ENCODE results near the gene THSD4. TPM values are rescaled to one million over a fixed set of nuclear protein-coding genes. Genes with fewer than 3 reads are reported as not detected.

The THSD4 gene
- total RNA-seq, 2 donors from 2014 or later, result 71.2 to 150 TPM

GRCh38 chr15:71332431-71333004 is 217.2 kb downstream of the THSD4 start:
- Histone ChIP-seq H3K27ac (peak overlapping the region; percentile 91 to 95), H3K36me3 (no peaks in the 10 kb centered on the region), H3K4me1 (ENCODE audit: control insufficient read depth in 1 of 2, low read depth in 2 of 2) (peaks cover 27 to 88% of the 10 kb centered on the region in 2 donors), H3K27me3 (replicated peaks; ENCODE audit: insufficient read depth) (no peaks in the 10 kb centered on the region), H3K9me3 (no peaks in the 10 kb centered on the region), H3K4me3 (no peak overlapping the region)
- no peak for ATAC-seq (ENCODE audit: insufficient number of reproducible peaks, low FRiP score, low read depth)
- DNase-seq (ENCODE audit: low spot score), result no peak
- no peak for TF ChIP-seq CTCF (IDR thresholded peaks at IDR 0.05)

- no peaks in the 10 kb centered on the region for H3K36me3 ChIP-seq
- no peak overlapping the region for H3K4me3 ChIP-seq
- DNase-seq (ENCODE audit: low spot score), result no peak
- no peak for ATAC-seq (ENCODE audit: insufficient number of reproducible peaks, low FRiP score, low read depth)
- no peak for TF ChIP-seq CTCF (IDR thresholded peaks at IDR 0.05)
- H3K27me3 ChIP-seq (replicated peaks; ENCODE audit: insufficient read depth), result no peaks in the 10 kb centered on the region
- H3K27ac ChIP-seq, result peak overlapping the region; percentile 72 to 95
- no peaks in the 10 kb centered on the region for H3K9me3 ChIP-seq
- H3K4me1 ChIP-seq (ENCODE audit: control insufficient read depth in 1 of 2, low read depth in 2 of 2), result peaks cover 23 to 87% of the 10 kb centered on the region in 2 donors
These were observed 217.9 kb downstream of the THSD4 start for GRCh38 chr15:71333136-71333700.

- Histone ChIP-seq H3K27ac (peak overlapping the region; percentile 72 to 95), H3K9me3 (no peaks in the 10 kb centered on the region), H3K4me3 (no peak overlapping the region), H3K27me3 (replicated peaks; ENCODE audit: insufficient read depth) (no peaks in the 10 kb centered on the region), H3K36me3 (no peaks in the 10 kb centered on the region), H3K4me1 (ENCODE audit: control insufficient read depth in 1 of 2, low read depth in 2 of 2) (peaks cover 19 to 87% of the 10 kb centered on the region in 2 donors)
- TF ChIP-seq CTCF (IDR thresholded peaks at IDR 0.05), result no peak
- DNase-seq (ENCODE audit: low spot score) (no peak), ATAC-seq (ENCODE audit: insufficient number of reproducible peaks, low FRiP score, low read depth) (no peak)
These were observed 218.6 kb downstream of the THSD4 start for GRCh38 chr15:71333839-71334238.

GRCh38 chr15:71334434-71334833 is 219.2 kb downstream of the THSD4 start:
- no peak for TF ChIP-seq CTCF (IDR thresholded peaks at IDR 0.05)
- H3K4me1 ChIP-seq (ENCODE audit: control insufficient read depth in 1 of 2, low read depth in 2 of 2), result peaks cover 22 to 87% of the 10 kb centered on the region in 2 donors
- no peaks in the 10 kb centered on the region for H3K27me3 ChIP-seq (replicated peaks; ENCODE audit: insufficient read depth)
- no peaks in the 10 kb centered on the region for H3K9me3 ChIP-seq
- no peaks in the 10 kb centered on the region for H3K36me3 ChIP-seq
- DNase-seq (ENCODE audit: low spot score), result no peak
- ATAC-seq (ENCODE audit: insufficient number of reproducible peaks, low FRiP score, low read depth), result no peak
- no peak overlapping the region for H3K4me3 ChIP-seq
- peak overlapping the region; percentile 72 to 95 for H3K27ac ChIP-seq

- Histone ChIP-seq H3K9me3 (no peaks in the 10 kb centered on the region), H3K27ac (peak overlapping the region; percentile 72 to 95), H3K4me1 (ENCODE audit: control insufficient read depth in 1 of 2, low read depth in 2 of 2) (peaks cover 19 to 87% of the 10 kb centered on the region in 2 donors), H3K27me3 (replicated peaks; ENCODE audit: insufficient read depth) (no peaks in the 10 kb centered on the region), H3K4me3 (no peak overlapping the region), H3K36me3 (no peaks in the 10 kb centered on the region)
- TF ChIP-seq CTCF (IDR thresholded peaks at IDR 0.05), result no peak
- DNase-seq (ENCODE audit: low spot score), result no peak
- no peak for ATAC-seq (ENCODE audit: insufficient number of reproducible peaks, low FRiP score, low read depth)
These were observed 219.6 kb downstream of the THSD4 start for GRCh38 chr15:71334873-71335272.

Data from thoracic aorta (tissue), 2 donors.